IMR-90 (cell line): Measurements from ENCODE around the gene SOX5. TPM values are rescaled to one million over a fixed set of nuclear protein-coding genes. Genes with fewer than 3 reads are reported as not detected.

ENCODE experiments used
- ATAC-seq: fragments of 200-7000 bp; cut with Tn5 transposase; 2 replicates; pipeline ENCODE4 v1.9.1; 2020; ENCODE audit warnings: low read depth, mild to moderate bottlenecking, moderate library complexity
- BruUV-seq: library from RNA; stranded (reverse); fragments of 400-500 nt; replicated peaks from 2 replicates; lab custom pipeline; 2021; lab: Mats Ljungman, UMichigan
- CTCF ChIA-PET: fragments of 300-600 bp; formaldehyde crosslinking; extraction: SDS; loops from one replicate; lab custom pipeline; 2021; ENCODE audit warnings: antibody characterized with exemption; lab: Yijun Ruan, JAX
- POLR2A ChIA-PET: fragments of 300-600 bp; sonication (Branson Sonifier 250); formaldehyde crosslinking; loops from one replicate; lab custom pipeline; 2022; ENCODE audit warnings: antibody characterized with exemption; ENCODE audit not compliant: unreplicated experiment; lab: Charles Lee
- DNase-seq: peaks from one replicate; pipeline ENCODE4 v3.0.0; 2013
- H2AFZ ChIP-seq: replicated peaks from 2 replicates; pipeline ENCODE3; 2013; ENCODE audit warnings: low read length, mild to moderate bottlenecking; ENCODE audit not compliant: poor library complexity
- H2AK5ac ChIP-seq: 2 replicates; pipeline ENCODE4 v1.6.1; 2013; ENCODE audit warnings: low read depth, low read length, inconsistent platforms
- H2AK9ac ChIP-seq: replicated peaks from 2 replicates; pipeline ENCODE3; 2013; ENCODE audit warnings: mild to moderate bottlenecking, low read depth, low read length, moderate library complexity; ENCODE audit not compliant: poor library complexity
- H2BK120ac ChIP-seq: 2 replicates; pipeline ENCODE4 v1.6.1; 2013; ENCODE audit warnings: low read depth, low read length, inconsistent platforms
- H2BK15ac ChIP-seq: 3 replicates; pipeline ENCODE4 v1.6.1; 2013; ENCODE audit warnings: low read depth, low read length, inconsistent platforms
- H2BK20ac ChIP-seq: 2 replicates; pipeline ENCODE4 v1.6.1; 2013; ENCODE audit warnings: low read depth, mild to moderate bottlenecking, inconsistent platforms, low read length, moderate library complexity
- H2BK5ac ChIP-seq: 2 replicates; pipeline ENCODE4 v1.6.1; 2013; ENCODE audit warnings: mild to moderate bottlenecking, low read depth, low read length, inconsistent platforms; ENCODE audit not compliant: poor library complexity, severe bottlenecking
- H3K14ac ChIP-seq: replicated peaks from 2 replicates; pipeline ENCODE4 v1.6.1; 2013; ENCODE audit warnings: low read depth, low read length, inconsistent platforms
- H3K18ac ChIP-seq: 2 replicates; pipeline ENCODE4 v1.6.1; 2013; ENCODE audit warnings: low read depth, low read length, control low read depth
- H3K23ac ChIP-seq: 2 replicates; pipeline ENCODE4 v1.6.1; 2013; ENCODE audit warnings: low read depth, low read length, inconsistent platforms
- H3K27ac ChIP-seq: 2 replicates; pipeline ENCODE4 v1.5.1; 2013; ENCODE audit warnings: mild to moderate bottlenecking, control low read depth, low read length; ENCODE audit not compliant: insufficient read depth
- H3K27me3 ChIP-seq: 2 replicates; pipeline ENCODE4 v1.6.1; 2013; ENCODE audit warnings: low read length; ENCODE audit not compliant: control insufficient read depth, insufficient read depth
- H3K36me3 ChIP-seq: 2 replicates; pipeline ENCODE4 v1.6.1; 2013; ENCODE audit warnings: low read length, mixed read lengths; ENCODE audit not compliant: control insufficient read depth, insufficient read depth
- H3K4ac ChIP-seq: 2 replicates; pipeline ENCODE4 v1.6.1; 2013; ENCODE audit warnings: low read depth, low read length, inconsistent platforms
- H3K4me1 ChIP-seq: 2 replicates; pipeline ENCODE4 v1.6.1; 2013; ENCODE audit warnings: low read length, mixed read lengths; ENCODE audit not compliant: control insufficient read depth, insufficient read depth
- H3K4me2 ChIP-seq: 2 replicates; pipeline ENCODE4 v1.6.1; 2013; ENCODE audit warnings: low read depth, mild to moderate bottlenecking, control low read depth, low read length, moderate library complexity
- H3K4me3 ChIP-seq: 2 replicates; pipeline ENCODE4 v1.5.1; 2013; ENCODE audit warnings: low read depth, mild to moderate bottlenecking, control low read depth, low read length, moderate library complexity; ENCODE audit not compliant: insufficient read depth
- H3K56ac ChIP-seq: 2 replicates; pipeline ENCODE4 v1.6.1; 2013; ENCODE audit warnings: low read length, inconsistent platforms; ENCODE audit not compliant: insufficient read depth; ENCODE audit errors: extremely low read depth
- H3K79me1 ChIP-seq, 2 experiments: 2 replicates each; pipeline ENCODE4 v1.6.1; 2013; ENCODE audit warnings: low read length in 2 of 2, inconsistent platforms in 1 of 2, low read depth in 1 of 2
- H3K9ac ChIP-seq: 2 replicates; pipeline ENCODE4 v1.6.1; 2013; ENCODE audit warnings: low read depth, low read length, control low read depth
- H3K9me1 ChIP-seq: 2 replicates; pipeline ENCODE4 v1.6.1; 2013; ENCODE audit warnings: low read length, inconsistent platforms; ENCODE audit not compliant: insufficient read depth
- H3K9me3 ChIP-seq: 2 replicates; pipeline ENCODE4 v1.6.1; 2013; ENCODE audit warnings: low read length; ENCODE audit not compliant: control insufficient read depth, insufficient read depth
- H4K20me1 ChIP-seq: 2 replicates; pipeline ENCODE4 v1.6.1; 2013; ENCODE audit warnings: low read length, inconsistent platforms; ENCODE audit not compliant: insufficient read depth
- H4K5ac ChIP-seq: 2 replicates; pipeline ENCODE4 v1.6.1; 2013; ENCODE audit warnings: mild to moderate bottlenecking, low read depth, low read length, control low read depth
- H4K8ac ChIP-seq, 2 experiments: 2 replicates each; pipeline ENCODE4 v1.6.1; 2013; ENCODE audit warnings: low read depth in 2 of 2, low read length in 2 of 2, control low read depth in 1 of 2, inconsistent platforms in 1 of 2
- H4K91ac ChIP-seq: 2 replicates; pipeline ENCODE4 v1.6.1; 2013; ENCODE audit warnings: low read depth, low read length, inconsistent platforms; ENCODE audit not compliant: insufficient read depth
- CEBPB ChIP-seq: IDR thresholded peaks from 2 replicates; pipeline ENCODE4 v1.6.1; 2012; ENCODE audit warnings: low read depth, low read length, improper control_type of control experiment
- CHD1 ChIP-seq: IDR thresholded peaks from 2 replicates; pipeline ENCODE4 v1.6.1; 2012; ENCODE audit warnings: low read depth, low read length, improper control_type of control experiment
- MAFK ChIP-seq: IDR thresholded peaks from 2 replicates; pipeline ENCODE4 v1.6.1; 2012; ENCODE audit warnings: low read depth, low read length, improper control_type of control experiment
- RAD21 ChIP-seq: IDR thresholded peaks from 2 replicates; pipeline ENCODE4 v1.6.1; 2012; ENCODE audit warnings: low read length, improper control_type of control experiment
- SMC3 ChIP-seq: fragments of 150-350 bp; IDR thresholded peaks from 2 replicates; pipeline ENCODE4 v1.6.1; 2016; ENCODE audit warnings: low read depth, mild to moderate bottlenecking, antibody characterized with exemption, low read length, moderate library complexity
- WGBS, 2 experiments: methylation state at CpG; one replicate each; pipeline versions ENCODE4 v1.1.5 to v1.1.7; 2013; ENCODE audit warnings: missing lambda C conversion rate in 2 of 2; ENCODE audit not compliant: insufficient read length in 1 of 2; ENCODE audit errors: extremely low coverage in 2 of 2; 5-methylcytosine and 5-hydroxymethylcytosine counted together
- dilution Hi-C: fragments of 300-500 bp; cut with HindIII; formaldehyde crosslinking; loops from one replicate; pipeline ENCODE4 v1.14.3; 2018; ENCODE audit warnings: low sequenced_read_pairs; ENCODE audit not compliant: unreplicated experiment
- in situ Hi-C: fragments of 300-500 bp; cut with MboI; formaldehyde crosslinking; loops from 3 replicates; pipeline ENCODE4 v1.14.3; 2019; ENCODE audit warnings: low sequenced_read_pairs, inconsistent platforms, mixed read lengths
- intact Hi-C: fragments of 100-400 bp; cut with micrococcal nuclease; formaldehyde crosslinking; loops from 2 replicates; pipeline ENCODE4 v1.10.0; 2022
- polyA plus RNA-seq, 3 experiments: library from polyadenylated mRNA; depleted of rRNA; stranded (reverse); fragments of >200 nt; gene quantifications; 2 replicates each; pipeline ENCODE4 v1.2.3, GENCODE V29; 2012; ENCODE audit warnings: low replicate concordance in 1 of 3
- total RNA-seq: library from RNA; depleted of rRNA; stranded (reverse); fragments of >200 nt; gene quantifications from 2 replicates; pipeline ENCODE4 v1.2.3, GENCODE V29; 2012

SOX5 gene
- total and polyA plus RNA-seq, 2 of the 4 experiments (the other 2 are of a cell fraction), result 1.1 to 13.1 TPM

DNA sequence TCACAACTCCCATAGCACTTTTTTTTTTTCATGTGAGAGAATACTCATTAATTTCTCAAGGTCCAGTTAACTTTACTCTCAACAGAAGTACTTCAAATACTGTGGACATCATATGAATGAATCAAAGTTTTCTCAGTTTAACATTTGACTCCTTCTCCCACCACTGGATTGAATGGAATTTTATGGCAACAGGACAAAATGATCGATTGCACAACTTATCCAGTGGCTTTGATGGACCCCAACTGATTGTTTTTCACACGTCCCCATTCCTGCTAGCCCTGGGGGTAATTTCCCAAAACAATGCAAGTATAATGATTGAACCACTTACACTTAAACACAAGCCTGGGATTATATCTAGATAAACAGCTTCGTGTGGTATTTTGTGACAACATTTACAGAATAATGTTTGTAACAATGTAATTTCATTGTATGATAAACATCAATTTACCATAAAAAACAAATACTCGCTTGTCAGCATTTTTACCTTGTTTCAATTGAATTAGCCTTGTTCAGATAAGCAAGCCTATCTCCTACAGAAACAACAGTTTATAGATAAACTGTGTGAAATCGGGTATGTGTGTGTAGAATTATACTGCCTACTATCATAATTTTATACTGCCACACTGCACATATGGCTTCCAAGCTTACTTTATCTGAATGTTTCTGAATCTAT lies 60.9 kb downstream of the SOX5 start:
- no peak overlapping the region for H2BK15ac ChIP-seq
- dilution Hi-C loops (no loop called here), intact Hi-C loops (no loop called here), in situ Hi-C loops (no loop called here)
- H3K9ac ChIP-seq, result no peak overlapping the region
- TF ChIP-seq CEBPB (peak; percentile 80), SMC3 (no peak), CHD1 (no peak), MAFK (peak; percentile 80), RAD21 (no peak)
- peak; percentile 35; the same call in 1 of the 2 replicates for ATAC-seq
- no peak overlapping the region for H2BK20ac ChIP-seq
- H3K79me1 ChIP-seq, result no peaks in the 10 kb centered on the region
- H3K4me2 ChIP-seq, result no peak overlapping the region
- H3K27me3 ChIP-seq, result no peaks in the 10 kb centered on the region
- H2BK5ac ChIP-seq, result no peak overlapping the region
- no peak overlapping the region for H2AFZ ChIP-seq
- no peak overlapping the region for H3K4me3 ChIP-seq
- no peak overlapping the region for H3K27ac ChIP-seq
- H3K4ac ChIP-seq, result no peak overlapping the region
- ChIA-PET POLR2A (no interaction called here), CTCF (no interaction called here)
- H4K20me1 ChIP-seq, result no peaks in the 10 kb centered on the region
- no peak overlapping the region for H4K5ac ChIP-seq
- no peak overlapping the region for H3K23ac ChIP-seq
- H4K91ac ChIP-seq, result no peak overlapping the region
- no peak overlapping the region for H3K56ac ChIP-seq
- no peaks in the 10 kb centered on the region for H3K9me1 ChIP-seq
- DNase-seq, result no peak
- H3K18ac ChIP-seq, result no peak overlapping the region
- no peaks in the 10 kb centered on the region for H3K4me1 ChIP-seq
- H3K36me3 ChIP-seq, result peaks cover 1% of the 10 kb centered on the region; the same call in 1 of the 2 replicates
- no peaks in the 10 kb centered on the region for H3K9me3 ChIP-seq
- H3K14ac ChIP-seq, result no peak overlapping the region
- H2AK5ac ChIP-seq, result no peak overlapping the region
- H2AK9ac ChIP-seq, result no peak overlapping the region
- H2BK120ac ChIP-seq, result no peak overlapping the region
- WGBS, 2 experiments, result no CpG with 5 or more reads among the region's 5 CpGs
- H4K8ac ChIP-seq, result no peak overlapping the region
- no TSS peak for BruUV-seq
